OCI-LY7 (cell line): ENCODE measurements around the gene CAPN14. TPM values are rescaled to one million over a fixed set of nuclear protein-coding genes. Genes with fewer than 3 reads are reported as not detected.
A peak's percentile ranks its signal among the peaks of the same experiment; 100 is the strongest.

ENCODE experiments used
- BruUV-seq: library from RNA; stranded (reverse); fragments of 400-500 nt; replicated peaks from 2 replicates; lab custom pipeline; 2021; lab: Mats Ljungman, UMichigan
- CTCF ChIA-PET: fragments of 300-600 bp; sonication (Branson Sonifier 250); formaldehyde crosslinking; loops from one replicate; lab custom pipeline; 2022; ENCODE audit warnings: antibody characterized with exemption; ENCODE audit not compliant: unreplicated experiment; lab: Charles Lee
- POLR2A ChIA-PET: fragments of 300-600 bp; sonication (Branson Sonifier 250); formaldehyde crosslinking; loops from one replicate; lab custom pipeline; 2022; ENCODE audit warnings: antibody characterized with exemption; lab: Charles Lee
- DNase-seq: peaks from one replicate; pipeline ENCODE4 v3.0.0-alpha.2; 2015; ENCODE audit warnings: low spot score
- H2AFZ ChIP-seq: fragments of 200-600 bp; sonication (generic), shearing (Covaris generic); 2 replicates; pipeline ENCODE4 v1.6.1; 2014; ENCODE audit warnings: mild to moderate bottlenecking, antibody characterized with exemption, low read length, moderate library complexity
- H3K27ac ChIP-seq: fragments of 200-600 bp; sonication (generic); 2 replicates; pipeline ENCODE4 v1.5.1; 2014; ENCODE audit warnings: mixed run types, low read depth, mild to moderate bottlenecking, moderate library complexity, low read length, inconsistent platforms; ENCODE audit not compliant: poor library complexity, severe bottlenecking
- H3K36me3 ChIP-seq: fragments of 200-600 bp; sonication (generic); 2 replicates; pipeline ENCODE4 v1.6.1; 2014; ENCODE audit warnings: mild to moderate bottlenecking, antibody characterized with exemption, low read length, moderate library complexity, mixed read lengths; ENCODE audit not compliant: insufficient read depth
- H3K4me1 ChIP-seq: fragments of 200-600 bp; sonication (generic); 2 replicates; pipeline ENCODE4 v1.5.1; 2014; ENCODE audit warnings: mild to moderate bottlenecking, low read length; ENCODE audit not compliant: insufficient read depth, poor library complexity, severe bottlenecking
- H3K4me2 ChIP-seq: fragments of 200-600 bp; sonication (generic); 2 replicates; pipeline ENCODE4 v1.6.1; 2014; ENCODE audit warnings: mild to moderate bottlenecking, low read length
- H3K4me3 ChIP-seq: fragments of 200-600 bp; sonication (generic); 2 replicates; pipeline ENCODE4 v1.5.1; 2014; ENCODE audit warnings: mild to moderate bottlenecking, low read depth, low read length; ENCODE audit not compliant: poor library complexity, severe bottlenecking
- H3K79me2 ChIP-seq: fragments of 200-600 bp; sonication (generic); 2 replicates; pipeline ENCODE4 v1.6.1; 2016; ENCODE audit warnings: low read depth, mild to moderate bottlenecking, low read length, moderate library complexity, mixed read lengths; ENCODE audit not compliant: insufficient read depth
- H3K9me2 ChIP-seq: fragments of 200-600 bp; sonication (generic); 2 replicates; pipeline ENCODE4 v1.6.1; 2016; ENCODE audit warnings: mild to moderate bottlenecking, low read length, mixed read lengths; ENCODE audit not compliant: insufficient read depth
- H3K9me3 ChIP-seq: fragments of 200-600 bp; sonication (generic); 2 replicates; pipeline ENCODE4 v1.6.1; 2014; ENCODE audit warnings: mild to moderate bottlenecking, mixed run types, low read length, mixed read lengths
- H4K20me1 ChIP-seq: fragments of 200-600 bp; sonication (generic); 2 replicates; pipeline ENCODE4 v1.6.1; 2014; ENCODE audit warnings: mild to moderate bottlenecking, antibody characterized with exemption, low read length, moderate library complexity, mixed read lengths; ENCODE audit not compliant: insufficient read depth
- CTCF ChIP-seq: fragments of 200-600 bp; sonication (generic); conservative IDR thresholded peaks from 2 replicates; pipeline ENCODE4 v1.5.1; 2014; ENCODE audit warnings: mild to moderate bottlenecking, antibody characterized with exemption, low read length, moderate library complexity, mixed read lengths
- EZH2phosphoT487 ChIP-seq: fragments of 200-600 bp; sonication (generic); IDR thresholded peaks from 2 replicates; pipeline ENCODE4 v1.6.1; 2018; ENCODE audit warnings: low read depth, borderline replicate concordance, mild to moderate bottlenecking, mixed run types, antibody characterized with exemption, low read length, moderate library complexity, mixed read lengths
- intact Hi-C: fragments of 100-400 bp; cut with micrococcal nuclease; formaldehyde crosslinking; loops from one replicate; pipeline ENCODE4 v1.10.0; 2022; ENCODE audit not compliant: unreplicated experiment
- total RNA-seq, 2 experiments: library from RNA; depleted of rRNA in 1 of 2; stranded (reverse); fragments of >200 nt in 1 of 2; shearing (Covaris generic) in 1 of 2; gene quantifications; 2 replicates each; pipeline ENCODE4 v1.2.3, GENCODE V29; 2014 to 2022

CAPN14 gene
- total RNA-seq, 2 experiments from 2014 or later, result 1.4 to 4.0 TPM

GRCh38 chr2:31214444-31214915, 2.8 kb downstream of the CAPN14 start:
- Histone ChIP-seq H3K4me1 (peaks cover 72% of the 10 kb centered on the region), H2AFZ (peak overlapping the region; percentile 32; the same call in 1 of the 2 replicates), H3K4me3 (peak overlapping the region; percentile 1), H3K36me3 (no peaks in the 10 kb centered on the region), H4K20me1 (no peaks in the 10 kb centered on the region), H3K9me2 (no peaks in the 10 kb centered on the region), H3K9me3 (no peaks in the 10 kb centered on the region), H3K4me2 (peak overlapping the region; percentile 43), H3K79me2 (no peaks in the 10 kb centered on the region), H3K27ac (peak overlapping the region; percentile 56)
- ChIA-PET CTCF (no interaction called here), POLR2A (interaction anchor here (0.6 to 1.2 kb wide), 2 partner anchors 878 to 1054 kb away, joined by 3 to 4 read pairs; no protein-coding TSS in a partner anchor)
- intact Hi-C loops, result no loop called here
- no TSS peak for BruUV-seq
- DNase-seq, result no peak
- TF ChIP-seq EZH2phosphoT487, result no peak
- no peak for TF ChIP-seq CTCF

- CTCF ChIA-PET, result no interaction called here
- BruUV-seq, result no TSS peak
- POLR2A ChIA-PET, result interaction anchor here (0.6 to 1.2 kb wide), 2 partner anchors 877 to 1053 kb away, joined by 3 to 4 read pairs; no protein-coding TSS in a partner anchor
- Histone ChIP-seq H3K9me3 (no peaks in the 10 kb centered on the region), H3K4me1 (peaks cover 70% of the 10 kb centered on the region), H3K27ac (peak overlapping the region; percentile 56), H2AFZ (peak overlapping the region; percentile 32), H3K9me2 (no peaks in the 10 kb centered on the region), H4K20me1 (no peaks in the 10 kb centered on the region), H3K4me2 (peak overlapping the region; percentile 43), H3K79me2 (no peaks in the 10 kb centered on the region), H3K36me3 (no peaks in the 10 kb centered on the region), H3K4me3 (peak overlapping the region; percentile 1)
- intact Hi-C loops, result no loop called here
- TF ChIP-seq CTCF (no peak), EZH2phosphoT487 (no peak)
- DNase-seq, result peak; percentile 55
Measured at GRCh38 chr2:31213601-31214443, 3.5 kb downstream of the CAPN14 start.
